Measurements from ENCODE around the gene TNF.

DNA sequence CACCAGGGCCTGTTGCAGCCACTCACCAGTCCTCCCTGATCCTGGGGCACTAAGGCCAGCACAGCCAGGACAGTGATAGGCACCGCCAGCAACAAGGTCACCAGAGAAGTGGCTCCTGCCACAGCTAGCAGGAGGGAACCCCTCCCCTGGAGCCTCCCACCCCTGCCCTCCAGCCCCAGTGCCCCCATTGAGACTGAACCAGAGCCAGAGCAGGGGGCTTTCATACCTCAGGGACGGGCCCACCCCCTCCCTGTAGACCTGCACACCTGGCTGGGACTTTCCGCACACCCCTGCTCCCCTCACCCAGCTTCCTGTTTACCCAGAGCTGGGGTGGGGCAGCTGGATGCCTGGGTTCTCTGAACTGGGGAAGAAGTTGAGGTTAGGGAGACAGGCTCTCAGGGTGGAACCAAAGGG, 6.9 kb downstream of the TNF start, which contains the start of gene LTB:
- TF ChIP-seq CTCF (IDR thresholded peaks at IDR 0.05): no peak
- no peak for TF ChIP-seq POLR2A (IDR thresholded peaks at IDR 0.05)

Measured in testis (tissue), 2 donors.